GM18507 (cell line): ENCODE data around the gene SHF.
"Not testable (repeated sequence)": the region's sequence is repeated elsewhere in the genome, so short reads cannot be mapped to it uniquely, and the experiment has no call there.

Experiments
- DNase-seq: peaks from one replicate; pipeline ENCODE4 v3.0.0; 2011; ENCODE audit warnings: low read depth; ENCODE audit not compliant: insufficient read length; ENCODE audit errors: extremely low spot score
- FAIRE-seq: peaks from 2 replicates; lab custom pipeline; 2011; peaks lifted over from hg19 to GRCh38; lab: Jason Lieb, UNC

Gene SHF

GRCh38 chr15:45150481-45150880 lies 37.3 kb downstream of the SHF start:
- no peak for FAIRE-seq
- no peak for DNase-seq

DNA sequence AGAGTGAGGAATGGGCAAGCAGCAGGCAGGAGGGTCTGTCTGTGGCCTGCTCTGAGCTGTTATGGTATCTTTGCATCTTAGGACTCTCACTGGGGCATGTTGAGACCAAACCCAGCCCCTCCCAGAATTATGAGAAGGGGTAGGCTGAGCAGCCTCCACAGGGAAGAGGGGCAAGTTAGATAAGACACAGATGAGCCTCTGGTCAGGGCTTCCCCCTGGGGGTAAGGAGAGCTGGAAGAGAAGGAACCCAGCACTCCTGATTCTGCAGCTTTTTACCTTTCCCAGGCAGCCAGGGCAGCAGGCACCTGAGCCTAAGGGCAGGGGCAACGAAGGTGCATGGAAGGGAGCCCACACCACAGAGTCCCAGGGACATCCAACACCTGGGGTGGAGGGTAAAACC lies 38.7 kb downstream of the SHF start:
- DNase-seq = no peak
- FAIRE-seq = no peak

GRCh38 chr15:45148076-45149059 lies 39.4 kb downstream of the SHF start:
- FAIRE-seq (no peak), DNase-seq (no peak)

DNA sequence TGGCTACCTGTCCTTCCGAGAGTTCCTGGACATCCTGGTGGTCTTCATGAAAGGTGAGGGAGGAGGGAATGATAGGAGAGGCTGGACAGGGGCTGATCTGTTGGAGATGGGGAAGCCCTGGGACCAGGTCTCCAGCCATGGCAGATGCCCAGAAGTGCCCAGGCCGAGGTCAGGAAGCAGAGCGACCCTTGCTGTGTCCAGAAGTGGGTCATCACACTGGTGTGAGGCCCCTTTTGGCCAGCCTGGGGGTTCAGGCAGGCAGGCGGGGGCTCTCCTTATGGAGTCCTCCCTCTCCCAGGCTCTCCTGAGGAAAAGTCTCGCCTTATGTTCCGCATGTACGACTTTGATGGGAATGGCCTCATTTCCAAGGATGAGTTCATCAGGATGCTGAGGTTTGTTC lies 40.2 kb downstream of the SHF start:
- FAIRE-seq = no peak
- no peak for DNase-seq

- DNase-seq = no peak
Observed at GRCh38 chr15:45146405-45146804, 41.4 kb downstream of the SHF start.

GRCh38 chr15:45144775-45145174 lies 43.0 kb downstream of the SHF start:
- DNase-seq (no peak), FAIRE-seq (no peak)

More at GRCh38 chr15:45146405-45146804, 41.4 kb downstream of the SHF start:
- FAIRE-seq = no peak

DNA sequence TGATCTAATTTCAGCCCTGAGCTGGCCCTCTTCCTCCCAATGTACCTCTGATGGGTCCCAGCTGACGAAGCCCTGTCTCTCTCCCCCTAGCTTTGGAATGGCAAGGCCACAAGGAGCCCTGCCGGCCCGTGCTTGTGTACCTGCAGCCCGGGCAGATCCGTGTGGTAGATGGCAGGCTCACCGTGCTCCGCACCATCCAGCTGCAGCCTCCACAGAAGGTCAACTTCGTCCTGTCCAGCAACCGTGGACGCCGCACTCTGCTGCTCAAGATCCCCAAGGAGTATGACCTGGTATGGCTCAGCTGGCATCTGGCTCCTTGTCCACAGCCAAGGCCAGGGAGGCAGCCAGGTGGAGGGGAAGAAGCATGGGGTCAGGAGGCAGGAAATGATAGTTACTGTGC lies 43.8 kb downstream of the SHF start:
- DNase-seq (no peak), FAIRE-seq (no peak)

DNA sequence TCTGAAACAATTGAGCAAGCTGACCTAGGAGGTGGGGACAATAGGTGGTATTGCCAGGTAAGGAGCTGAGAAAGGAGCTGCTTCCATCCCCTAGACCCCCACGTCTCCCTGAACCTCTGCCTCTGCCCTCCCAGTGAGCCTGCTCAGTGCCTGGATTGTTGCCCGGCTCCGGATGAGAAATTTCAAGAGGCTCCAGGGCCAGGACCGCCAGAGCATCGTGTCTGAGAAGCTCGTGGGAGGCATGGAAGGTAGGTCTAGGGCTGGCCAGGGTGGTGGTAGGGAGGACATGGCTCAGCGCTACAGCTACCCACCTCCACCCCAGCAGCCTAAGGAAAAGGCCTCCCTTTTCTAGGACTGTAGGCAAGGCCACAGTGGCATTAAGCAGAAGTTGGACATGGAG lies 44.7 kb downstream of the SHF start:
- no peak for FAIRE-seq
- DNase-seq = no peak

- no peak for DNase-seq
- no peak for FAIRE-seq
Observed at GRCh38 chr15:45141386-45141785, 46.4 kb downstream of the SHF start.

DNA sequence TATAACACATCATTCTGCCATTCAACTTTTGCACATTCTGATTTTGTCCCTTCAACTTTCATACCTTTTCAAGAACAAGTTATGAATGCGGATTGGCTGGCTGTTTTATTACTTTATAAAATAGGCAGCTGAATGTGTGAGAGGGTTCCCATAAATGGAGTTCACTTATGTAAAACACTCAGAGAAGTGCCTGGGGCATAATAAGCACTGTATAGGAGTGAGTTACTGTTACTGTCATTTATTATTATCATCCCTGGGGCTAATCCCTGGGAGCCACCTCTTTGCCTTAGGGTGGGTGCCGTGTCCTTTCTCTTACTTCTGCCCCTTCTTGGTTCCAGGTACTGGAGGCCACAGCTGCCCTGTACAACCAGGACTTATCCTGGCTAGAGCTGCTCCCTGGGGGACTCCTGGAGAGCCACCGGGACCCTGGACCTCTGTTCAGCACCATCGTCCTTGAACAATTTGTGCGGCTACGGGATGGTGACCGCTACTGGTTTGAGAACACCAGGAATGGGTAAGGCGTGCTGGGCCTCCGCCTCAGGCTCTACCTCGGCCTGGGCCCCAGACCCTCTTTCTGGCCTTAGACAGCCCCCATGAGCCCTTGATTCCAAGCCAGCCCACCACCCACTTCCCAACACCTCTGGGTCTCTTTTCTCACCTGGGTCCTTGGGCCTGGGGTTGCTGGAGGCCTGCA lies 47.1 kb downstream of the SHF start:
- DNase-seq (no peak), FAIRE-seq (no peak)

GRCh38 chr15:45139770-45140169 lies 48.0 kb downstream of the SHF start:
- DNase-seq (no peak), FAIRE-seq (no peak)

GRCh38 chr15:45138814-45139765 lies 48.7 kb downstream of the SHF start:
- FAIRE-seq = no peak
- DNase-seq = no peak

- no peak for FAIRE-seq
- no peak for DNase-seq
Observed at GRCh38 chr15:45137703-45138102, 50.1 kb downstream of the SHF start.

DNA sequence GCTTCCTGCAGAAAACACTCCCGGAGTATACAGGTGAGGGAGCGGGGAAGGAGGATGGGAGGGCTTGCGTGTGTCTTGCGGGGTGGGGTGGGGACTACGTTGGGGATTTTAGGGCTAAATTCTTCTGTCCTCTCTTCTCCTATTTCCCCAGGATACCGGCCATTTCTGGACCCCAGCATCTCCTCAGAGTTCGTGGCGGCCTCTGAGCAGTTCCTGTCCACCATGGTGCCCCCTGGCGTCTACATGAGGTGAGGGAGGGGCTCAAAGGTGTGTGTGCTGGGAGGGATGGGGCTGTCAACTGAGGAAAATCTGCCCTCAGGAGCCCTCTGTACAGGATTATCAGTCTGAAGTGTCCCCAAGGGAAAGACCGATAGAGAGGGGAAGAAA lies 51.4 kb downstream of the SHF start:
- DNase-seq = no peak
- no peak for FAIRE-seq

DNA sequence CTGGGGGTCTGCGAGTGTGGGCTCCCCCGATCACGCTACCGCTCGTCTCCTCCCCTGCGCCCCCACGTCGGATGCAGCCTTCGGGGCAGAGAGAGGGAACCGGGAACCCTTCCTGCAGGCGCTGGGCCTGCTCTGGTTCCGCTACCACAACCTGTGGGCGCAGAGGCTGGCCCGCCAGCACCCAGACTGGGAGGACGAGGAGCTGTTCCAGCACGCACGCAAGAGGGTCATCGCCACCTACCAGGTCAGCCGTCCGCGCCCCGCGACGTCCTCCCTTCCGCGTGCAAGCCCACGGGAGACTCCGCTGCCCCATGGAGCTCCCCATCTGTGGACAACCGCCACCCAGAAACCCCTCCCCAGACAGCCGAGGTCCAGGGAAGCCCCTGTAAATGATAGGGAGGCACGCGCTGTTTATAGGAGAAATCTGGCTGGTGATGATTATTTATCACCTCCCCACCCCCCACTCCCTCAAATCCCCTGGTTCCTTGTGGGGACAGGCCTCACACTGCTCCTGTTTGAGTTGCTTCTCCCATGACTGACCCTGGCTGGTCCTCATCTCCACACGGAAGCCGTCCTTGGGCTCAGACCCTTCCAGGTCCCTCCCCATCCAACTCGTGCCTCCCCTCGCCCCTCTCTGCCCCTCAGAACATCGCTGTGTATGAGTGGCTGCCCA lies 51.9 kb downstream of the SHF start:
- not testable (repeated sequence) for DNase-seq, FAIRE-seq

DNA sequence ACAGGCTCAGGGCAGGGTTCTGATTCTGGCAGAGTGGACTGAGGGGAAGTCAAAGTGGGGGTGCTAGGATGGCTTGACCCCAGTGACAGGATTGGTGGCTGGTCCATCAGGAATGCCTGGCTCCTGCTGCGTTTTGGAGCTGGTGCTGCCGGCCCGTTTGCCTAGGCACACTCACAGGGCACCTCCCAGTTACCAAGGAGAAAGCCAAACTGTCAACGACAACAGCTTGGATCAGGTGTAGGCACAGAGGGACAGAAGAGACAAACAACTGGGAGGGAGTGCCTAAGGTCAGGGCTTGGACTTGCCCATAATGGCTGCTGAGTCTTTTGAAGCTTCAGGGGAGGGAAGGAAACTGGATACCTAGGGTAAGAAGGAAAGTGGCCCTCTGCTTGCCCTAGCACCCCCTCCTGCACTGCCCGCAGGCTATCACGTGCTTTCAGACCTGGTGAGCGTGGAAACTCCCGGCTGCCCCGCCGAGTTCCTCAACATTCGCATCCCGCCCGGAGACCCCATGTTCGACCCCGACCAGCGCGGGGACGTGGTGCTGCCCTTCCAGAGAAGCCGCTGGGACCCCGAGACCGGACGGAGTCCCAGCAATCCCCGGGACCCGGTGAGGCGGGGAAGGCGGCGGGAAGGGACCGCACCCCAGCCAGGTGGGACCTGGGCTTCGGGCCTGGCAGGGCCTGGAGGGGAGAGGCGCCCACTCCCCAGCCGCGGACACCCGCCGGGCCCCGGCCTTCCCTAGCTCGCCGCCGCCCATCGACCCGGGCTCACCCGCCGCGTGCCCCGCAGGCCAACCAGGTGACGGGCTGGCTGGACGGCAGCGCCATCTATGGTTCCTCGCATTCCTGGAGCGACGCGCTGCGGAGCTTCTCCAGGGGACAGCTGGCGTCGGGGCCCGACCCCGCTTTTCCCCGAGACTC lies 52.8 kb downstream of the SHF start:
- no peak for DNase-seq
- FAIRE-seq = no peak

DNA sequence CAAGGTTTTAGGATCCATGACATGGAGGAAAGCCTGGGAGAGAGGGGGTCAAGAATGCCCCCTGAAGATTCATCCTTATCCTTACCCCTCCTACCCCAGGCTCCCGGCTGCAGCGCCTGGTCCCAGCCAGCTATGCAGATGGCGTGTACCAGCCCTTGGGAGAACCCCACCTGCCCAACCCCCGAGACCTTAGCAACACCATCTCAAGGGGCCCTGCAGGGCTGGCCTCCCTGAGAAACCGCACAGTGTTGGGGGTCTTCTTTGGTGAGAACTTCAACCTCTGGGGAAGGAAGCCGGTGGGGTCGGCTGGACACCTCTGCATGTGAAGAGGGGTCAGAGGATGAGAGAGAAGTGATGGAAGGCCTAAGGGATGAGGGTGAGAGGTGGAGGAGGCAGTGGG lies 53.7 kb downstream of the SHF start:
- no peak for FAIRE-seq
- no peak for DNase-seq

- DNase-seq = no peak
- FAIRE-seq = no peak
Observed at GRCh38 chr15:45133561-45133920, 54.2 kb downstream of the SHF start.
